NB4 (cell line): ENCODE data around the gene AIP.

Source experiments
- MYC ChIP-seq: IDR thresholded peaks from 2 replicates; pipeline ENCODE4 v1.6.1; 2011; ENCODE audit warnings: low read depth, low read length
- POLR2A ChIP-seq: IDR thresholded peaks from 2 replicates; pipeline ENCODE4 v1.6.1; 2011; ENCODE audit warnings: mild to moderate bottlenecking; ENCODE audit not compliant: insufficient read length; ENCODE audit errors: extremely low read depth
- TF ChIP-seq, protein P1 (sequence below): IDR thresholded peaks from 2 replicates; pipeline ENCODE4 v1.6.1; 2011; ENCODE audit warnings: low read depth, low read length
- TF ChIP-seq, protein P2 (sequence below): IDR thresholded peaks from one replicate; pipeline ENCODE4 v1.5.1; 2012; ENCODE audit warnings: low read depth, low read length

DNA sequence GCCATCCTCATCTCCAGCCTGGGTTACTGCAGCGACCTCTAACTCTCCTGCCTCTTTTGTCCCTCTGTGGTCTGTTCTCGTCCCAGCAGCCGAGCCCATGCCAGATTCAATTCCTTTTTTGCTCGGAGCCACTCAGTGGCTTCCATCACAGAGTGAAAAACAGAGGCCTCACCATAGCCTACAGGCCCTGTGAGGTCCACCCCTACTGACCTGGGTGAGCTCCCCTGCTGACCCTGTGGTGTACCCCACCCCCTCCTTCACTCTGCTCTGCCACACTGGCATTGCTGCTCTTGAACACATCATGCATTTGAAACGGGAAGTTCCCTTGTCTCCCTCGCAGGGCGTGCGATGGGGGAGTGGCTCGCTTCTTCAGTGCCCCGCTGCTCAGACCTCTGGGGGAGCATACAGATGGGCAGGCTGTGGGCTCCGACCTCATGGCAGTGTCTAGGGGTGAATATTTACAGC is 2.1 kb downstream of the AIP start:
- TF ChIP-seq, protein P1, sequence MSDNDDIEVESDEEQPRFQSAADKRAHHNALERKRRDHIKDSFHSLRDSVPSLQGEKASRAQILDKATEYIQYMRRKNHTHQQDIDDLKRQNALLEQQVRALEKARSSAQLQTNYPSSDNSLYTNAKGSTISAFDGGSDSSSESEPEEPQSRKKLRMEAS: peak; percentile 83
- TF ChIP-seq, protein P2, sequence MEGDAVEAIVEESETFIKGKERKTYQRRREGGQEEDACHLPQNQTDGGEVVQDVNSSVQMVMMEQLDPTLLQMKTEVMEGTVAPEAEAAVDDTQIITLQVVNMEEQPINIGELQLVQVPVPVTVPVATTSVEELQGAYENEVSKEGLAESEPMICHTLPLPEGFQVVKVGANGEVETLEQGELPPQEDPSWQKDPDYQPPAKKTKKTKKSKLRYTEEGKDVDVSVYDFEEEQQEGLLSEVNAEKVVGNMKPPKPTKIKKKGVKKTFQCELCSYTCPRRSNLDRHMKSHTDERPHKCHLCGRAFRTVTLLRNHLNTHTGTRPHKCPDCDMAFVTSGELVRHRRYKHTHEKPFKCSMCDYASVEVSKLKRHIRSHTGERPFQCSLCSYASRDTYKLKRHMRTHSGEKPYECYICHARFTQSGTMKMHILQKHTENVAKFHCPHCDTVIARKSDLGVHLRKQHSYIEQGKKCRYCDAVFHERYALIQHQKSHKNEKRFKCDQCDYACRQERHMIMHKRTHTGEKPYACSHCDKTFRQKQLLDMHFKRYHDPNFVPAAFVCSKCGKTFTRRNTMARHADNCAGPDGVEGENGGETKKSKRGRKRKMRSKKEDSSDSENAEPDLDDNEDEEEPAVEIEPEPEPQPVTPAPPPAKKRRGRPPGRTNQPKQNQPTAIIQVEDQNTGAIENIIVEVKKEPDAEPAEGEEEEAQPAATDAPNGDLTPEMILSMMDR: no peak
- TF ChIP-seq POLR2A: no peak
- TF ChIP-seq MYC: peak; percentile 68
